ENCODE measurements around the gene SNORC. TPM values are rescaled to one million over a fixed set of nuclear protein-coding genes. Genes with fewer than 3 reads are reported as not detected.

SNORC gene
- total RNA-seq, 2 experiments from 2014 or later, result 2.1 to 2.4 TPM

DNA sequence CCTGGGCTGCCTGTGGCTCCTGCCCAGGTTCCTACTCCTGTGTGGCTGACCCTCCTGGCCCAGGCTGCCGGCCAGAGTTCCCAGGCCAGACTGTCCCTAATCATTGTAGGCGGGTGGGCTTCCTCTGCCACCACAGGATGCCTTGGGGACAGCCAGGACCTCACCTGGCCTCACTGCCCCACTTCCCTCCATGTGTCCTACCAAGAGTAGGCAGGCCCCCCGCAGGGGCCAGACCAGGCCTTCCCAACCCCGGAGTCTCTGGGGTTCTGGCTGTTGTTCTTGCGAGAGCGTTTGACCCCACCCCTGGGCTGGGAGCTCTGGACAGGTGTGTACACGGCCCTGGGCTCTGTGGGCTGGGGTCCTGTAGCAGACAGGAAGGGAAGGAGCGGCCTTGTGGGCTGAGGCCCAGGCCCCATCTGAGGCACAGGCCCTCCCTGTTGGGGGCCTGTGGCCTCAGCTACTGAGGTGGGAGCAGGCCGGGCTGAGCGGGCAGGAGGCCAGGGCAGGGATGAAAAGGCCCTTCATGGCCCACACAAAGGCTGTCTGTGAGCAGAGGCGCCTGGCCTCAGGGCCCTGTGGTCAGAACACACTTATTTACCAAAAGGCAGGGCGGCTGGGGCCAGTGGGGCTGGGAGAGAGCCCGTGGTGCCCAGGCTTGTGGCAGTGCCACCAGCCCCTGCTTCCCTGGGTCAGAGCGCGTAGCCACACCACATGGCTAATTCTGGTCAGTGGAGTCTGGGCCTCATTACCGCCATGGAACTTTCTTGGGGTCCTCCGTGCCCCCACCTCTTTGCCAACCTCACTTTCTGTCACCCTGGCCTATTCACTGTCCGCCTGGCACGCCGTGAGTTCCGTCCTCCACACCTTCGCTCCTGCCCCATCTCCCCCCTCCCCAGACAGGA, 2.0 kb downstream of the SNORC start:
- H3K4me3 Mint-ChIP-seq, result no peak overlapping the region
- peaks cover 12% of the 10 kb centered on the region for H3K27me3 Mint-ChIP-seq
- CTCF ChIA-PET, result no interaction called here
- no peak for DNase-seq
- no peaks in the 10 kb centered on the region for H3K36me3 Mint-ChIP-seq (ENCODE audit: low read depth)
- POLR2A ChIA-PET, result interaction anchor here (0.6 kb wide), 1 partner anchor 258 kb away, joined by 3 read pairs; no protein-coding TSS in a partner anchor
- TF ChIP-seq, protein P1, sequence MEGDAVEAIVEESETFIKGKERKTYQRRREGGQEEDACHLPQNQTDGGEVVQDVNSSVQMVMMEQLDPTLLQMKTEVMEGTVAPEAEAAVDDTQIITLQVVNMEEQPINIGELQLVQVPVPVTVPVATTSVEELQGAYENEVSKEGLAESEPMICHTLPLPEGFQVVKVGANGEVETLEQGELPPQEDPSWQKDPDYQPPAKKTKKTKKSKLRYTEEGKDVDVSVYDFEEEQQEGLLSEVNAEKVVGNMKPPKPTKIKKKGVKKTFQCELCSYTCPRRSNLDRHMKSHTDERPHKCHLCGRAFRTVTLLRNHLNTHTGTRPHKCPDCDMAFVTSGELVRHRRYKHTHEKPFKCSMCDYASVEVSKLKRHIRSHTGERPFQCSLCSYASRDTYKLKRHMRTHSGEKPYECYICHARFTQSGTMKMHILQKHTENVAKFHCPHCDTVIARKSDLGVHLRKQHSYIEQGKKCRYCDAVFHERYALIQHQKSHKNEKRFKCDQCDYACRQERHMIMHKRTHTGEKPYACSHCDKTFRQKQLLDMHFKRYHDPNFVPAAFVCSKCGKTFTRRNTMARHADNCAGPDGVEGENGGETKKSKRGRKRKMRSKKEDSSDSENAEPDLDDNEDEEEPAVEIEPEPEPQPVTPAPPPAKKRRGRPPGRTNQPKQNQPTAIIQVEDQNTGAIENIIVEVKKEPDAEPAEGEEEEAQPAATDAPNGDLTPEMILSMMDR (IDR thresholded peaks at IDR 0.05), result no peak
- ATAC-seq, result no peak
- peaks cover 8% of the 10 kb centered on the region for H3K4me1 Mint-ChIP-seq (ENCODE audit: low read depth)
- no peaks in the 10 kb centered on the region for H3K9me3 Mint-ChIP-seq
- no peak overlapping the region for H3K27ac Mint-ChIP-seq
- intact Hi-C loops (cut with micrococcal nuclease), result loop anchor here (10.0 kb wide), 1 partner anchor 383 kb away; the partner anchor contains the start of gene ATG16L1

DNA sequence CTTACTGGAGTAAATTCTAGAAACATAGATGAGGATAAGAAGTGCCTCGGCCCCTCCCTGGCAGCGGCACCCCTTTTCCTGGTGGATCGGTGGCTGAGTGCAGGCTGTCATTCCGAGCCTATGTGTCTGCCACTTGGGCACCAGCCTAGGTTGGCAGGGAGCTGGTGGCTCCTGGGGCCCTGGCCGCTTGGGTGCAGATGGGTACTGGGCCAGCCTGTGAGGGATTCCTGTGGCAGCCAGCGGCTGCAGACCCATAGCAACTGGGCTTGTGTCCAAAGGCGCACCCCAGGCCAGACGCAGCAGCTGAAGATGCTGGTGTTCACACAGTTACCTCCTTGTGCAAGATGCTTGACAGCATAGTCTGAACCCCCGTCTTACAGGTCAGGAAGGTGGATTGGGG, 2.8 kb downstream of the SNORC start:
- H3K4me1 Mint-ChIP-seq (ENCODE audit: low read depth), result peaks cover 8% of the 10 kb centered on the region

DNA sequence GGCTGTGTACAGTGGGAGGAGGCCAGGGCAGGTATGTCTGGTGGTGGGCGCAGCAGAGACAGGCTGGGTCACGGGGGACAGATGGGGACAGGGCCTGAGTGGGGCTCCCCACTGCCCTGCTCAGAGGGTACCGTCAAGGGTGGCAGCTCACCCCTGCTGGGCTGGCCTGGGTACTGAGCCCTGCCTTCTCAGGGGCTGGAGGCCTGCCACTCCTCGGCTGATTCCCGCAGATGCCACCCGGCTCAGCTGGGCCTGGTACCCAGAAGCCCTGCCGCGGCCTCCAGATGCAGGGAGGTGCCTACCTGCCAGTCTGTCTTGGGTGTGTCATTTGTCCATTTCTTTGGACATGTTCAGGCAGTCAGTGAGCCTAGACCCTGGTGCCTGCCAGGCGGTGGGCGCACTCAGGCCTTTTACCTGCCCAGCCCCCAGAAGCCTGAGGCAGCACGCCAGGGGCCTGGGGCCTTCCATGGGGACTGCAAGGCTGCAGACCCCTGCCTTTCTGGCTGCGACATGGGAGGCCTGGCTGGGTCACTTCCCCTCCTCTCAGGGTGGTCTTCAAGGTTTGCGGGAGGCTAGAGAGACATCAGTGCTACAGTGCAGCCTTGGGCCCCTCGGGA, 3.3 kb downstream of the SNORC start:
- TF ChIP-seq, protein P1 (IDR thresholded peaks at IDR 0.05), result no peak
- H3K9me3 Mint-ChIP-seq, result no peaks in the 10 kb centered on the region
- H3K27ac Mint-ChIP-seq, result no peak overlapping the region
- H3K36me3 Mint-ChIP-seq (ENCODE audit: low read depth), result no peaks in the 10 kb centered on the region
- no peak for DNase-seq
- CTCF ChIA-PET, result no interaction called here
- intact Hi-C loops (cut with micrococcal nuclease), result loop anchor here (10.0 kb wide), 1 partner anchor 381 kb away; the partner anchor contains the start of gene ATG16L1
- no peak overlapping the region for H3K4me3 Mint-ChIP-seq
- peaks cover 17% of the 10 kb centered on the region for H3K27me3 Mint-ChIP-seq
- no peak for ATAC-seq
- H3K4me1 Mint-ChIP-seq (ENCODE audit: low read depth), result peaks cover 8% of the 10 kb centered on the region
- POLR2A ChIA-PET, result no interaction called here

More for the DNA sequence above, 2.8 kb downstream of the SNORC start:
- H3K27ac Mint-ChIP-seq, result no peak overlapping the region
- intact Hi-C loops (cut with micrococcal nuclease), result loop anchor here (10.0 kb wide), 1 partner anchor 382 kb away; the partner anchor contains the start of gene ATG16L1
- H3K4me3 Mint-ChIP-seq, result no peak overlapping the region
- no peaks in the 10 kb centered on the region for H3K36me3 Mint-ChIP-seq (ENCODE audit: low read depth)
- ChIA-PET CTCF (no interaction called here), POLR2A (no interaction called here)
- H3K27me3 Mint-ChIP-seq, result peaks cover 16% of the 10 kb centered on the region
- DNase-seq (no peak), ATAC-seq (no peak)
- no peaks in the 10 kb centered on the region for H3K9me3 Mint-ChIP-seq
- TF ChIP-seq, protein P1 (IDR thresholded peaks at IDR 0.05), result no peak

DNA sequence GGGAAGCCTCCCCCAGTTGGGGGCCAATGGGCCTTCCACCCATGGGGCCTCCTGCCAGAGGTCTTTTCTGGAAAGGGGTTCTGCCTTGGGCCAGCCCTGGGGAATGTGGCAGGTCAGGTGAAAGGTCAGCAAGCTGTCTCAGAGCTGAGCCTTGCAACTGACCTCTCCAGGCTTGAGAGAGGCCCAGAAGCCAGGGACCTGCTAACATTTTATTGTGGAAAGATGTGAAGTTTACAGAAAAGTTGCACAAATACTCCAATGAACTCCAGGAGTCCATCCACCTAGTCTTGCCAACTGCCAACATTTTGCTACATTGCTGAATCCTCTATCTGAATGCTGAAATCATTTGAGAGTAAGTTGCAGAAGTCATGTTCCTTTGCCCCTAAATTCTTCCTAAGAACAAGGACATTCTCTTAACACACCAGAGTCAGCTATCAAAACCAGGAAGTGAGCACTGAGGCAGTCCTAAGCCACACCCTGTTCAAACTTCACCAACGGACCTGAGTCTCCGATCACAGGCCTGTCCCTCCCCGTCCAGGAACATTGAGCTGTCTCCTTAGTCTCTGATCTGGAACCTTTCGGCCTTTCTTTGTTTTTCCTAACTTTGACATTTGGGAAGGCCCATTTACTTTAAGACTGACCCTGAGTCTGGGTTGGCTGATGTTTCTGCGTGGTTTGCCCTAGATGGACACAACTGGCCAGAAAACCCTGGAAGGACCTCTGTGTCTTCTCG, 4.0 kb downstream of the SNORC start:
- ChIA-PET POLR2A (no interaction called here), CTCF (no interaction called here)
- Mint-ChIP-seq H3K27me3 (peaks cover 17% of the 10 kb centered on the region), H3K4me1 (ENCODE audit: low read depth) (peaks cover 7% of the 10 kb centered on the region), H3K9me3 (no peaks in the 10 kb centered on the region), H3K27ac (no peak overlapping the region), H3K36me3 (ENCODE audit: low read depth) (no peaks in the 10 kb centered on the region), H3K4me3 (no peak overlapping the region)
- intact Hi-C loops (cut with micrococcal nuclease), result loop anchor here (10.0 kb wide), 1 partner anchor 381 kb away; the partner anchor contains the start of gene ATG16L1
- no peak for ATAC-seq
- no peak for DNase-seq
- TF ChIP-seq, protein P1 (IDR thresholded peaks at IDR 0.05), result no peak

Data from activated CD8-positive, alpha-beta T cell treated with anti-CD3 and anti-CD28 coated beads for 36 hours (primary cell).